Kidney (tissue), 14 donors: ENCODE results near the gene COPS6. TPM values are rescaled to one million over a fixed set of nuclear protein-coding genes. Genes with fewer than 3 reads are reported as not detected.

Source experiments
- DNase-seq, 5 donors: peaks; one replicate each; pipeline ENCODE4 v3.0.0-alpha.2; 2013 to 2020
- FAIRE-seq: peaks from 2 replicates; lab custom pipeline; 2012; peaks lifted over from hg19 to GRCh38; lab: Jason Lieb, UNC
- H3K27ac ChIP-seq, 2 donors: one replicate each; pipeline ENCODE4 v1.7.0; 2013; ENCODE audit warnings: low read depth in 2 of 2, low read length in 2 of 2, inconsistent platforms in 1 of 2
- H3K27me3 ChIP-seq: one replicate; pipeline ENCODE4 v1.7.1; 2013; ENCODE audit warnings: low read length, inconsistent platforms; ENCODE audit not compliant: control insufficient read depth, insufficient read depth
- H3K36me3 ChIP-seq, 3 donors: one replicate each; pipeline versions ENCODE4 v1.7.0 to v1.7.1; 2013; ENCODE audit warnings: low read length in 3 of 3, control low read depth in 1 of 3, inconsistent platforms in 1 of 3; ENCODE audit not compliant: insufficient read depth in 3 of 3, control insufficient read depth in 2 of 3
- H3K4me1 ChIP-seq, 3 donors: one replicate each; pipeline versions ENCODE4 v1.7.0 to v1.7.1; 2013; ENCODE audit warnings: low read length in 3 of 3, inconsistent platforms in 1 of 3, low read depth in 1 of 3; ENCODE audit not compliant: control insufficient read depth in 2 of 3, insufficient read depth in 2 of 3
- H3K4me3 ChIP-seq, 3 donors: one replicate each; pipeline versions ENCODE4 v1.7.0 to v1.8.1; 2013; ENCODE audit warnings: low read length in 3 of 3, control low read depth in 1 of 3, inconsistent platforms in 1 of 3
- H3K9ac ChIP-seq, 3 donors: one replicate each; pipeline versions ENCODE4 v1.7.0 to v1.7.1; 2013; ENCODE audit warnings: low read length in 3 of 3, control low read depth in 1 of 3, inconsistent platforms in 1 of 3
- H3K9me3 ChIP-seq, 3 donors: one replicate each; pipeline versions ENCODE4 v1.7.0 to v1.7.1; 2013; ENCODE audit warnings: low read length in 3 of 3, control low read depth in 1 of 3, inconsistent platforms in 1 of 3; ENCODE audit not compliant: control insufficient read depth in 2 of 3, insufficient read depth in 1 of 3
- intact Hi-C: fragments of 100-400 bp; cut with DNase I; formaldehyde crosslinking; loops from one replicate; pipeline ENCODE4 v1.11.1; 2022
- polyA plus RNA-seq: library from polyadenylated mRNA; stranded (reverse); fragments of 350-450 nt; fragmentation: Illumina TruSeq; extraction: RNeasy Lipid Tissue Mini Kit (QIAGEN cat#74804); gene quantifications from one replicate; pipeline ENCODE4 v1.2.3, GENCODE V29; 2014; ENCODE audit warnings: low read depth, low replicate concordance; ENCODE audit not compliant: insufficient read depth
- total RNA-seq: library from RNA; stranded (reverse); fragmentation: NEBNext Ultra II Directional; extraction: Animal tissue kit (Norgen Biotek cat#: 25700); gene quantifications from one replicate; pipeline ENCODE4 v1.2.1, GENCODE V29; 2021
- TF ChIP-seq, protein P1 (sequence below): IDR thresholded peaks from 3 replicates; pipeline ENCODE4 v1.5.1; 2012; ENCODE audit warnings: mild to moderate bottlenecking, moderate library complexity, borderline replicate concordance; ENCODE audit not compliant: insufficient read depth; ENCODE audit errors: extremely low read depth
- donor health status: control.
- donor health status: control.
- donor health status: control.
- donor health status: control.
- donor health status: control.
- donor health status: DM: yes; HTN: yes; CAD: no.
- donor health status: Normal renal cell carcinoma (clear cell type).

Gene COPS6
- total and polyA plus RNA-seq, 2 donors from 2014 or later = 89.1 to 166 TPM

DNA sequence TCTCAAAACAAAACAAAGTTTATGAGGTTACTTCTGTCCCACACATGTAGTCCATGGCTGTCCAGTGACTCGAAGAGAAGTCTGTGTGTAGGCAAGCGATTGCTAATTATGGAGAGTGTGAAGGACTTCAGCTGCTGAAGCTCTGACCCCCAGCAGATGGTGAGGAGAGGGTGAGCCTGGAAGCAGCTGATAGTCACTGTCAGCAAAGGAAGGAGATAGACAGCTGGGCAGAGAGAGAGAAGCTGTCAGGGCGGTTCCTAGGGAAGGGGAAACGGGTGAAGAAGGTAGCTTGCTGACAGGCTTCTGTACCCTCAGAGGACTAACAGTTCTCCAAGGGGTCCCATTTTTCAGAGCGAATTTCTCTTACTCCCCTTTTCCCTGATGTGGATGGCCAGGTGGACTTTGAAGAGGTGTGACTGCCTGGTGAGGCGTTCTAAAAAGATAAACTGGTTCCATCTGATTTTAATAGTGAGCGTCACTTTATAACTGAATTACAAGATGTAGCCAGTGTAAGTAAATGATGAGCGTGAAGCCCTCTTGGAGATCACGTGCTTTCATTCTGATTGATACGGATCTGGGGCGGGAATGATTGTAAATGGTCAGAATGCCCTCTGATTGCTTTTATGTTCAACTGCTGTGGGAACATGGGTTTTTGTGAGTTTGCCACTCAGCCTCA lies 27.1 kb upstream of the COPS6 start:
- intact Hi-C loops = no loop called here
- FAIRE-seq (no peak), DNase-seq (peak in 1 of 5 donors; percentile 3)
- Histone ChIP-seq H3K4me3 (no peak overlapping the region), H3K27ac (no peak overlapping the region), H3K9me3 (no peaks in the 10 kb centered on the region), H3K9ac (no peak overlapping the region), H3K4me1 (no peaks in the 10 kb centered on the region), H3K36me3 (peaks cover 16 to 56% (median 32%) of the 10 kb centered on the region in 3 donors), H3K27me3 (no peaks in the 10 kb centered on the region)
- TF ChIP-seq, protein P1, sequence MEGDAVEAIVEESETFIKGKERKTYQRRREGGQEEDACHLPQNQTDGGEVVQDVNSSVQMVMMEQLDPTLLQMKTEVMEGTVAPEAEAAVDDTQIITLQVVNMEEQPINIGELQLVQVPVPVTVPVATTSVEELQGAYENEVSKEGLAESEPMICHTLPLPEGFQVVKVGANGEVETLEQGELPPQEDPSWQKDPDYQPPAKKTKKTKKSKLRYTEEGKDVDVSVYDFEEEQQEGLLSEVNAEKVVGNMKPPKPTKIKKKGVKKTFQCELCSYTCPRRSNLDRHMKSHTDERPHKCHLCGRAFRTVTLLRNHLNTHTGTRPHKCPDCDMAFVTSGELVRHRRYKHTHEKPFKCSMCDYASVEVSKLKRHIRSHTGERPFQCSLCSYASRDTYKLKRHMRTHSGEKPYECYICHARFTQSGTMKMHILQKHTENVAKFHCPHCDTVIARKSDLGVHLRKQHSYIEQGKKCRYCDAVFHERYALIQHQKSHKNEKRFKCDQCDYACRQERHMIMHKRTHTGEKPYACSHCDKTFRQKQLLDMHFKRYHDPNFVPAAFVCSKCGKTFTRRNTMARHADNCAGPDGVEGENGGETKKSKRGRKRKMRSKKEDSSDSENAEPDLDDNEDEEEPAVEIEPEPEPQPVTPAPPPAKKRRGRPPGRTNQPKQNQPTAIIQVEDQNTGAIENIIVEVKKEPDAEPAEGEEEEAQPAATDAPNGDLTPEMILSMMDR = no peak

DNA sequence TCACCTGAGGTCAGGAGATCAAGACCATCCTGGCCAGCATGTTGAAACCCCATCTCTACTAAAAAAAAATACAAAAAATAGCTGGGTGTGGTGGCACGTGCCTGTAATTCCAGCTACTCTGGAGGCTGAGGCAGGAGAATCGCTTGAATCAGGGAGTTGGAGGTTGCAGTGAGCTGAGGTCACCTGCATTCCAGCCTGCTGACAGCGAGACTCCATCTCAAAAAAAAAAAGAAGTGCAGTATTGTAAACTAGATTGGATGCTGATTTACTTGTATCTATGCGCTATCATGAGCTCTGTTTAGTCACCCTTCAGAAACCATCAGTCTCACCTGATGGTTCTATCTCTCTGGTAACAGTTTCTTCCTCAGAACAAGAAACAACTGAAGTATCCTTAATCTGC lies 25.4 kb upstream of the COPS6 start:
- no peaks in the 10 kb centered on the region for H3K27me3 ChIP-seq
- H3K4me3 ChIP-seq = no peak overlapping the region
- no peaks in the 10 kb centered on the region for H3K9me3 ChIP-seq
- intact Hi-C loops = no loop called here
- no peak overlapping the region for H3K9ac ChIP-seq
- TF ChIP-seq, protein P1 = no peak
- DNase-seq (no peak), FAIRE-seq (no peak)
- H3K4me1 ChIP-seq = no peaks in the 10 kb centered on the region
- H3K27ac ChIP-seq = no peak overlapping the region
- peaks cover 16 to 40% (median 26%) of the 10 kb centered on the region in 3 donors for H3K36me3 ChIP-seq

DNA sequence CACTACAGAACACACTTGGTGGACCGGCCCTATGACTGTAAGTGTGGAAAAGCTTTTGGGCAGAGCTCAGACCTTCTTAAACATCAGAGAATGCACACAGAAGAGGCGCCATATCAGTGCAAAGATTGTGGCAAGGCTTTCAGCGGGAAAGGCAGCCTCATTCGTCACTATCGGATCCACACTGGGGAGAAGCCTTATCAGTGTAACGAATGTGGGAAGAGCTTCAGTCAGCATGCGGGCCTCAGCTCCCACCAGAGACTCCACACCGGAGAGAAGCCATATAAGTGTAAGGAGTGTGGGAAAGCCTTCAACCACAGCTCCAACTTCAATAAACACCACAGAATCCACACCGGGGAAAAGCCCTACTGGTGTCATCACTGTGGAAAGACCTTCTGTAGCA lies 24.6 kb upstream of the COPS6 start:
- FAIRE-seq = no peak
- peak in 1 of 5 donors; percentile 10 for DNase-seq
- intact Hi-C loops = no loop called here
- Histone ChIP-seq H3K36me3 (peaks cover 13 to 32% (median 19%) of the 10 kb centered on the region in 3 donors), H3K4me1 (no peaks in the 10 kb centered on the region), H3K4me3 (no peak overlapping the region), H3K9me3 (no peaks in the 10 kb centered on the region), H3K27me3 (no peaks in the 10 kb centered on the region), H3K9ac (no peak overlapping the region), H3K27ac (no peak overlapping the region)
- TF ChIP-seq, protein P1 = no peak
